ENCODE data around the gene LRBA.

The LRBA gene

DNA sequence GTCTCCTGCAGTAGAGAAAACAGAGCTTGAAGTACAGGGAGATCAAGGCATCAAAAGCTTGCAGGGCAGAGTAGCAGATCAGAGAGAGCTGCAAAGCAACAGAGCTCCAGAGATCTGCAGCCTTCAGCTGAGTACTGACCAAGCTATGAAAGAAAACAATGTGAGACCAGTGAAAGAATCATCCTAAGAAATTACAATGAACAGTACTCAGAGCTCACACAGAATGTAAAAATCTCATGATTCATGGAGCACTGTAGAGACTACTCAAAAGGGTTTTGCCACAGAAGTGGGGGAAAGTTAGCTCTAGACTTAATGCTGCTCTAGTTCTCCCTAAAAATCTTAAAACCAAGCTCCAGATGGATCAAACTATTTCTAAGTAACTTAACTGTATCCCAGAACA lies 513.1 kb downstream of the LRBA start:
- no peak for DNase-seq (ENCODE audit: low read depth, low spot score)

DNA sequence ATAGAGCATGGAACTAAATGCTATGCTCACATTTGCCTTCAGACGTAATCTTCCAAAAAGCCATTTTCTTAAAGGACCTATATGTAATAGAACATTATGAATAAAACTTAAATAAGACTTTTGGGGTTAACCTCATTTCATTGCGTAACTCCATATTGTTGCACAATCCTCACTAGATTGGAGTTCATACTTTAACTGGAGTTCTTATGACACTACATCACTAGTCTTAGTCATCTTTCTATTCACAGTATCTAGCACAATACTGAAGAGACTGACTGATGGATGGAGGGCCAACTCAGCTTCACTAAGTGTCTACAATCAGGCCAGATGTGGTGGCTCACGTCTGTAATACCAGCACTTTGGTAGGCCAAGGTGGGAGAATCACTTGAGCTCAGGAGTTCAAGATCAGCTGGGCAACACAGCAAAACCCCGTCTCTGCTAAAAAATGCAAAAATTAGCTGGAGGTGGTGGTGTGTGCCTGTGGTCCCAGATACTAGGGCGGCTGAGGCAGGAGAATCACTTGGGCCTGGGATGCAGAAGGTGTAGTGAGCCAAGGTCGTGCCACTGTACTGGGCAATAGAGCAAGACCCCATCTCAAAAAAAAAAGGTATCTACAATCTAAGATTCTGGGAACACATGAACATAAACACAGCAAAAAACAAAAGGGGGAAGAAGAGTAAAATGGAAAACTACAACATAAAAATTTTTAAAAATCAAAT lies 513.9 kb downstream of the LRBA start:
- DNase-seq (ENCODE audit: low read depth, low spot score), result no peak

DNA sequence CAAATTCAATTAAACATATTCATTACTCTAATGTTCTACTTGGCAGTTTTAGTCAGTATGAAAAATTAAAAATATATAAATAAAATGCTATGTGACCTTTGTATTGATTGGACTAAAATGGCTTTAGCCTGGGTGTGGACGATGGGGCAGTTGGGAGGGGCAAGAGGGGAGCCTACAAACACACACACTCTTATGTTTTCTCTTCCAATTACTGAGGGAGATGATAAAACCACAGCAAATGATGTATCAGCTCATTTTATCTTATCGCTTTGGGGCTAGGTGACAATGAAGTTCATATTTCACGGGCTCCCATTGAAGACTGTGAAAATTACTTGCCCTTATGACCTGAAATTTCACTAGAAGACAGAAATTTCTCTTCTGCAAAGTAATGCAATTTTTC lies 517.5 kb downstream of the LRBA start:
- DNase-seq (ENCODE audit: low read depth, low spot score), result no peak

DNA sequence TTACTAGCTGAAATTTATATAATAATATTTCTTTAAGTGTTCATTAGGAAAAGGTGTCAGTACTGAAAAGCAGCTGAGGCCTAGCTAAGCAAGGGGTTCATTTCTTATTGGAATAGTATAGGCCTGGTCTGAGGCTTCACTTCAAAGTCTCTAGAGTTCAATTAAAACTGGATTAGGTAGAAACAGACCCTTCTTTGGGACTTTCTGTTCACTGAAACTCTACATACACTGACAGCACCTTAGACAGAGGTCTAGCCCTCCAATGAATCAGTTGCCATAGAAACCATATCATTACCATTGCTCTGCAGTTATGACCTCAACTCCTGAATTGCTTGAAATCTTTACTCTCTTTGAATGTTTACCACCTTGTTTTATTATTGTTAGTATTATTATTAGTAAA lies 519.5 kb downstream of the LRBA start:
- DNase-seq (ENCODE audit: low read depth, low spot score), result no peak

DNA sequence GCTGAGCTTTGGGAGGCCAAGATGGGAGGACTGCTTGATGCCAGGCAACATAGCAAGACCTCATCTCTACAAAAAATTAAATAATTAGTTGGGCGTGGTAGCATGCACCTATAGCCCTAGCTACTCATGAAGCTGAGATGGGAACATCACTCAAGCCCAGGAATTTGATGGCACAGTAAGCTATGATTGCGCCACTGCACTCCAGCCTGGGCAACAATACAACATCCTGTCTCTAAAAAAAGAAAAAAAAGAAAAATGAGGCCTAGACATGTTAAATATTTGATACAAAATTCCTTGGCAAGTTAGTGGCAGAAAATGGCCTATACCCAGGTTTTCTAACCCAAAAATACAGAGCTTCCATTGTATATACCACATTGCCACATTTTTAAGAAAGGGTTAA lies 521.2 kb downstream of the LRBA start:
- DNase-seq (ENCODE audit: low read depth, low spot score), result no peak

DNA sequence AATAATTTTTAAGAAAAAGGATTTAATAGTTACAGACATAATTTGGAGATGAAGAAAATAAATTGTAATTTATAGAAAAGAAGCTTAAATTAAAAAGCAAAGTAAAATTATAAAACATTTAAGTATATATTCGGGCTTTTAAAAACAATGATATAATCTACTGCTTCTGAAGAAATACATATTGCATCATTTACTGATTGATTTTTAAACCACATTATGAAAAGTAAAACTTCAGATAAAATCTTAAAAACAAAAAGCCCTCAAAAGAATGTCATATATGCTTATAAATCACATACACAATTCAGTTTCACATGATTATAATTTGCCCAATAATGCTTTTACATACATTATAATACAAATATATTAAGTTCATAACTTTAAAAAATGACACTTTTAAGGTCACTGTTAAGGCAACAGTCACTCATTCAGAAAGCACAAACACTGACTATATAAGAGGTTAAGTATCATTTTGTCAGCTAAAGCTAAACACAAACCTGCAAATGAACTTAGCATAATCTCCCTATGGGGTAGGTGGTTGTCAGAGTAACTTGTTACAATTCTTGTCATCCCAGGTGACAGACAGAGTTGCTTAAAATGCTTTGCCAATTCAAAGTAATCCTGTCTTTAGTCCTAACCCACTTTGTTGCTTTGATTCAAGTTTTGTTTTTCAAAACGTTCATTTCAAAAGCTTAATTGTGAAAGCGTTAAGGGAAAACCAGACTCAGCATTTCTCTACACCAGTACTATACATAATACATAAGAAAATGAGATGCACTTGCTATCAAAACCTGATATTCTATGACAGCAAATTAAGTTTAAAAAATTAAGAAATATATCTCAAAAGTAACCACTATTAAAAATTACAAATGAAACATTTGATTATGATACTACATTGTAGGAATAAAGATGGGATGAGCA lies 523.7 kb downstream of the LRBA start:
- DNase-seq (ENCODE audit: low read depth, low spot score), result no peak

DNA sequence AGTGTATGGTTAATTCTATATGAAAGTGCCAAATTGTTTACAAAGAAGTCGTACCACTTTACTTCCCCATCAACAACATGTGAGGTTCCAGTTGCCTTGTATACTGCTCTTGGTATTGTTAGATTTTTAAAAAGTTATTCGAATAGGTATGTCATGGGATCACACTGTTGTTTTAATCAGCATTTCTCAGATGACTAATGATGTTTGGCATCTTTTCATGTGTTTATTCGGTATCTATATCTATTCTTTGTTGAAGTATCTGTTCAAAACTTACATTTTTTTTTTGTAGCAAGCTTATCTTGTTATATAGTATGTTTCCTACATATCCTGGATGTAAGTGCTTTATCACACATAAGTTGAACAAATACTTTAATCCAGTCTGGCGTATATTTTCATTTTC lies 532.5 kb downstream of the LRBA start:
- no peak for DNase-seq (ENCODE audit: low read depth, low spot score)

DNA sequence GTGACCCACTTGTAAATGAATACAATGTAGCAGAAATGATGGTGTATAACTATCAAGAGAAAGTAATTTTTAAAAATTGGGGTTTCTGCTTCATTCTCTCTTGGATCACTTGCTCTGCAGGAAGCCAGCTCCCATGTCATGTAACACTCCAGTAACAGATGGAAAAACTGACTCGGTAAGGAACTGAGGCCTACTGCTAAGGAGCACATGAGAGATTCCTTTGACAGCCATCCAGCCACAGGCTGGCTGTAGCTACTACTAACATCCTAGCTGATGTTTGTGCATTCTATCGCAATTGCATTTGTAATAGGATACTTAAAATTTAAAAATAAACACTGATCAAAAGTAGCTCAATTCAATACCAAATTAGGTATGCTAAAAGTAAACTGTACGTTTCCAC lies 535.4 kb downstream of the LRBA start:
- DNase-seq (ENCODE audit: low read depth, low spot score), result no peak

DNA sequence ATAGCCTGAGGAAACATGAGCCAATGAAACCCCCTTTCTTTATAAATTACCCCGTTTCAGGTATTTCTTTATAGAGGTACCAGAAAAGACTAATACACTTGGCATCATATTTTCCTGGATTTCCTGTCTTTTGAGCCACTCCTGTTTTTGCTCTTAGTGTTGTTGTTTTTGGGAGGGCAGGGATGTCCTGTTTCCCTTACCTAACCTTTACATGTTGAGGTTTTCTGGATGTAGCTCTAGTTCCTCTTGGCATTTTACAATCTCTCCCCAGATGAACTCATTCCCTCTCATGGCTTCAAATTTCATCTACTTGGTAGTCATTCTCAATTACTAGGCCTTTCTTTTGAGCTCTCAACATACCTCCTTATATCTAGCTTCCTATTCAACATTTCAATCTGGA lies 537.2 kb downstream of the LRBA start:
- no peak for DNase-seq (ENCODE audit: low read depth, low spot score)

DNA sequence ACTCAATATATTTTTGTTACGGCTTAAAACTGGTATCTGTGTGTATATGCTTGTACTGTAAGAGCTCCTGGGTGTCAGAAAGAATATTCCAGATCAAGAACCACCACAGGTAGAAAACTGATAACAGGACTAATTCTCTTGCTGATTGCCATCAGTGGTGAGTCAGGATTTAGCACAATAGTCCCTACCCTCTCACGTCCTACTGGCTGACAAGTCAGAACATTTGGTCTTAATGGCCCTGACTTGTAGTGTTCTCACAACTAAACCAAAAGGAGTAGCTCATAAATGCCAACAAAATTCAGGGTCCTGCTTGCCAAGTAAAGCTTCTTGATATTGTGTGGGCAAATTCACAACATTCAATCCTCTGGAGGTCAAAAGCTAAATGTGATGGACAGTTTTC lies 538.3 kb downstream of the LRBA start:
- no peak for DNase-seq (ENCODE audit: low read depth, low spot score)

DNA sequence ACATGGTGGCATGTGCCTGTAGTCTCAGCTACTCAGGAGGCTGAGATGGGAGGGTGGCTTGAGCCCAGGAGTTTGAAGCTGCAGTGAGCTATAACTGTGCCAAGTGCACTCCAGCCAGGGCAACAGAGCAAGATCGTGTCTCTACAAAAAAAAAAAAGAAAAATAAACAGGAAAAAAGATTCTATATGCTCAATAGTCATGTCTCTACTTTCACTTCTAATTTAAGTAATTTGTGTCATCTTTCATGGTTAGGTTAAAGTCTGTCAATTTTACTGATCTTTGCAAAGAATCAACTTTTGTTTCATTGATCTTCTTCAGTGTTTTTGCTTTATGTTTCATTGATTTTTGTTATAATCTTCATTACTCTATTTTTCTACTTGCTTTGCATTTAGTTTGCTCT lies 539.3 kb downstream of the LRBA start:
- no peak for DNase-seq (ENCODE audit: low read depth, low spot score)

DNA sequence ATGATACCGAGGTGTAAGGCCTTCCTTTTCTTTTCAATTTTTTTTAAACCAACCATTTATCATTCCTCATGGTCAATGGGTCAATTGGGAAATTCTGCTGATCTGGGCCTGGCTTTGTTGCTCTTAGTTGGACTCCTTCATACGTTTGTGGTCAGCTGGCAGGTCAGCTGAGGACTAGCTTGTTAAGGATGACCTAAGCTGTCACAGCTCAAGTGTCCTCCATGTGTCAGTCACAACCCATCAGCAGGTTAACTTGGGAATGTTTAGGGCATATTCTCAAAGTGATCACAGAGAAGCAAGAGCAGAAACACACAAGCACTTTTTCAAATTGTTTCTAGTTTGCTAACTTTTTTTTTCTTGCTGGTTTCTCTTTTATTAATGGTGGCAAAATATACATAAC lies 550.6 kb downstream of the LRBA start:
- no peak for DNase-seq (ENCODE audit: low read depth, low spot score)

DNA sequence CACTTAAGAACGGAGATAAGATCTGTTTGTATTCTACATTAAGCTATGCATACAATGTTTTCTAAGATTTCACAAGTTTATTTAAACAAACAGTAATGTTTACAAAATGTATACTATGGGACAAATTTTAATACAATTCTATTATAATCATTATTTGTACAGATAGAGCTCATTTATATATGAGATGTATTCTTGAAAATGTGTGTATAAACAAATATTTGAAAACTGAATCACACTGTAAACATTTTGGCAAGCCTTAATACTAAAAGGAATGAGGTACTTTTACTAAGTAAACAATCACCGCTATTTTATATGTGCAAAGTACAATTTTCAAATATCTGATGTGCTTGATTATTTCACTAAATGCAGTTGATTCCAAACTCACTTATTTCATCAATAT lies 552.3 kb downstream of the LRBA start:
- DNase-seq (ENCODE audit: low read depth, low spot score), result no peak

DNA sequence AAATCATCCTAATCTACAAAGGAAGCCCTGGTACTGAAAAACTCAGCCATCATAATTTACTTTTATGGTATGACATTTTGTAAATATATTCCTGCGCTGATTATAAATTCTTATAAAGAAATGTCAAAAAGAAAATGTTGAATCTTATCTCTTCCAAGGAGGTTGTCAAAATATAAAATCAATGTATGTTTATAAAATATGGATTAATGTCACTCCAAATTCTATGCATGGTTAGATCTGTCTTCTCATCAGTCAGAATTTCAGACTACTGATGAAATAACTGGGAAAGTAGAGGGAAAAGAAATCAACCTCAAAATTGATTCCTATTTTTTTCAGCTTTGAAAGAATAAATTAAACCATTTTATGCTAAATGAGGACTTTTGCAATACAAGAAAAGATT lies 553.1 kb downstream of the LRBA start:
- DNase-seq (ENCODE audit: low read depth, low spot score), result no peak

DNA sequence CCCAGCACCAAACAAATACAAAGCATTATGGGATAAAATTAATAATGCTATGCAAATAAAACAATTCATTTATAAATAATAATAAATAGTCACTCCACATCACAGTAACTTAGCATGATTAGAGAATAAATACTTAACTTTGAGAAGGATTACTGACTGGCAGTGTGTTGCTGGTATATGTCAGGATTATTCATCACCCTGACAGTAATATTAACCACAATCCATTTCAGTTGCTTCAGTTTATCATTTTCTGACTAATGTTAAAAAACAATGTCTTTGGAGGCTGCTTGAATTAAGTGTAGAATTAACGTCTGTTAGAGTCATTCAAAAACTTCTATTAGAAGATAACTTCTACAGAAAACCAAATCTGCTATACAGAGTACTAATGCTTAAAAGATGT lies 557.3 kb downstream of the LRBA start:
- no peak for DNase-seq (ENCODE audit: low read depth, low spot score)

DNA sequence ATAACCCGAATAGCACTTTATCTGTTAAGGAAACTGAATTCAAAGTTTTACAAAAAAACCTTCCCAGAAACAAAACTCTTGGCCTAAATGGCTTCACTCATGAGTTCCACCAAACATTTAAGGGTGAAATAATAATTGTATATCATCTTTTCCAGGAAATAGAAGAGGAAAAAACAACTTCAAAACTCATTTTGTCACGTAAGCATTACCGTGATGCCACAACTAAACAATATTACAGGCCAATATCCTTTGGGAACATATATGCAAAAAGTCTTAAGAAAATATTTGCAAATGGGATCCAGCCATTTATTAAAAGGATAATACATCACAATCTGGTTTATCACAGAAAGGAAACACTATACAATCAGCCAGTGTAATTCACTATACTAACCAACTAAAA lies 563.2 kb downstream of the LRBA start:
- no peak for DNase-seq (ENCODE audit: low read depth, low spot score)

DNA sequence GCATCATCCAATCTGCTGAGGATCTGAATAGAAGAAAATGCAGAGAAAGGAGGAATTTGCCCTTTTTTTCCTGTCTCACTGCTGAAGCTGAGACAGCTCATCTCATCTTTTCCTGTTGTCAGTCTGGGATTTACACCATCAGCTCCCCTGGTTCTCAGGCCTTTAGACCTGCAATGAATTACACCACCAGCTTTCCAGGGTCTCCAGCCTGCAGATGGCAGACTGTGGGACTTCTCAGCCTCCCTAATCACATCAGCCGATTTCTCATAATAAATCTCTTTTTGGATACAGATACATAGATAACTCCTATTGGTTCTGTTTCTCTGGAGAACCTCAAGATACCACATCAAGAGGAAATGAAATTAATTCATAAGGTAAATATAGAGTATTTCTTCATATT lies 567.7 kb downstream of the LRBA start:
- no peak for DNase-seq (ENCODE audit: low read depth, low spot score)

DNA sequence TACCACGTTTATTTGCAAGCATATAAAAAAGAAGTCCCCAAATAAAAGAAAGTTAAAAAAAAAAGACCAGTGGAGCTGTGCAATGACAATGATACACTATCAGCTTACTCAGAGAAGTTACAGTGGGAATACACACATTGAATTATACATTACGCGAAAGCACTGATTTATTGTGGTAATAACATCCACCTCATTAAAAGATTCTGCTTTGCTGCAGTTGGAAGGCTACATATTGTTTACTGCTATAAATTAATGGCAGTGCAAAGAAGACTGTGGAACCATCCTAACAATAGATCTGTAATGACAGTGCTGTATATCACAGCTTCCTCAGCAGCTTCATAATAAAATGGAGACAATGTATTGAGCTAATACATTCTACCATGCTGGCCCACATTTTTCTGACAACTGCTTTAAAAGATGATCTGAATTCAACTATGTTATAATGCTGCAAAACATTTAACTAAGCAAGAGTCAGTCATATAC lies 575.6 kb downstream of the LRBA start:
- DNase-seq (ENCODE audit: low read depth, low spot score), result no peak

DNA sequence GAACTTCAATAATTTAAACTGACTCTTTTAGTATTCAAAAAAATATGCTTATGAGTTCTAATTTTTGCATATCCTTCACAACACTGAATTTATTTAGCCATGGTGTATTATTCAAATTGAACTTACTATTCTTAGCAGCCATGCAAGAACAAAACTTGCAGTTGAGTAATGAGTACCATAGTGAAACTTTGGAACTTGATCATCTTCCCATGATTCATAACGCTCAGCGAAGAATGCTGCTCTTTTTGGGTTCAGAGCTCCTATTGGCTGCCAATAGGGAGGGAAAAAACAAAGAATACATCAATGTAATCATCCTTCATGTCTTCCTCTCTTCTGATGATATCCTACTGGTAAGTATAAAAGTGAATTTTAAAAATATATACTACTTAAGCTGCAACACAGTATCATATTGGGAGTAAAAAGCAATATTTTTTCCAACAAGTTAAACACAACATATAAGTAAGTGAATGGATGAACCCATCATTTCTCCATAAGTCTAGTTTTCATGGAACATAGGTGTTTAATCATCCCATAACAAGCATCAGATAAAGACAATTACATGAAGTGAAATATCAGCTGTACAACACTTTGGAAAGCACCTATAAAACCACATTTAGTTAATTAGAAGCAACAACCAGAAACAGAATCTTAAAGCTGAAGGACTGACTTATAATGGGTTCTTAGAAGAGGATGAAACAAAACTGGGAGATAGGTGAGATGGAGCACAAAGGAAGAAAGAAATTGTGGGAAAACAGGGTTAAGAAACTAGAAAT lies 578.3 kb downstream of the LRBA start:
- no peak for DNase-seq (ENCODE audit: low read depth, low spot score)

DNA sequence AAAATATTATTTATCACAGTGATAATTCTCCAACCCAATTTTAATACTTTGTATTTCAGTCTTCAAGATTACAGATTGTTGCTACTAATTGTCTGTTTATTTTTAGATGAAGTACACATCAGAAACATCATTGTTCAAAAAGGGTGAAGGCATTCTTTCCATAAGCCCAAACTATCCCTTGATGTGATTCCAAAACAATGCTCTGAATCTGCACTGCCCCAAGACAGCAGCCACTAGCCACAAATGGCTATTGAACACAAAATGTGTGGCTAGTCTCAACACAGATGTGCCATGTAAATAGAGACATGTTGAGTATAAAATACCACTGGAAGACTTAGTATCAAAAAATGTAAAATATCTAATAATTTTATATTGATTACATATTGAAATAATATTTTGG lies 583.9 kb downstream of the LRBA start:
- no peak for DNase-seq (ENCODE audit: low read depth, low spot score)

DNA sequence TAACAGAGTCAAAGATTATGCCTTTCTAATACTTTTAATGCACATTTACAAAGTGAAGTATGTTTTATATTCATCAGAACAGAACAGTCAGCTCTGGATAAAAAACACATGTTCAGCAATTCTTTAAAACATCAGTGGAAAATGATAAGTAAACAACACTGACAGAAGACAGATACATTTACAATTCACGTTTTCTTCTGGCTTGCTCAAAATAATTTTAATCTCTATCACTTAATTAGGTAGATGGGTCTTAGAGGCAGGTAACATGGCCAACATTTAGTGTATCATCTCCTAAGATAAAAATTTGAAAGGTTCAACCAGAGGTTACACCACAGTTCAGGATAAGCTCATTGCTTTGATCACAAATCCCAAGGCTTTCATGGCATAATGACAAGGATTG lies 589.9 kb downstream of the LRBA start:
- DNase-seq (ENCODE audit: low read depth, low spot score), result no peak

DNA sequence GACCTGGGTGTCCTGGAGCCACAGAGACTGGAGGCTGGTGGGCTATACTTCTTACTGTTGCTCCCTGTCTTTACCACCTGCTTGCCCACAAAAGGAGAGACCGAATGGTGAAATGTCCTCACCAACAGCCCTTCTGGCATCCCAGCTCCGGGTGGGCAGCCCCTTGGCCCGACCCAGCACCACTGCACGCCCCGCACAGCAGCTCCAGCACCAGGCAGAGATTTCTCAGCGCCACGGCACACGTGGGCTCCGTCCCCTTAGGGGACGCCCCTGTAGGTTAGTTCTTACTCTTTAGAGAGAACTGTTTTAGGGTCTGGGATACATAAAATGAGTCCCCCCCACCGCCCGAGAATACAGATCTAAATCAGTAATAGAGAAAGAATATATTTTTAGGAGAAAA lies 591.6 kb downstream of the LRBA start:
- no peak for DNase-seq (ENCODE audit: low read depth, low spot score)

All from activated naive CD8-positive, alpha-beta T cell treated with anti-CD3 and anti-CD28 coated beads, Interleukin-2, amount 50 U/mL, for 16 hours (primary cell).